CD4-positive, alpha-beta T cell treated with Interleukin-2 at 100 ng/mL for 4 hours (primary cell): ENCODE results near the gene ZNF410.
"Not testable (repeated sequence)": the region's sequence is repeated elsewhere in the genome, so short reads cannot be mapped to it uniquely, and the experiment has no call there.

Source experiments
- DNase-seq: peaks from one replicate; pipeline ENCODE4 v3.0.0-alpha.2; 2020; ENCODE audit warnings: low spot score

ZNF410 gene

GRCh38 chr14:73887318-73887616, 608 bp downstream of the ZNF410 start:
- no peak for DNase-seq

- peak; percentile 16 for DNase-seq
Observed at GRCh38 chr14:73887694-73888459, 1.2 kb downstream of the ZNF410 start.

- no peak for DNase-seq
Observed at GRCh38 chr14:73888460-73888725, 1.7 kb downstream of the ZNF410 start.

GRCh38 chr14:73888971-73889370, 2.3 kb downstream of the ZNF410 start:
- no peak for DNase-seq

- DNase-seq: no peak
Observed at GRCh38 chr14:73889376-73889775, 2.7 kb downstream of the ZNF410 start.

- DNase-seq: not testable (repeated sequence)
Observed at GRCh38 chr14:73894180-73894687, 7.6 kb downstream of the ZNF410 start.

- DNase-seq: no peak
Observed at GRCh38 chr14:73895939-73896338, 9.3 kb downstream of the ZNF410 start.

- no peak for DNase-seq
Observed at GRCh38 chr14:73896521-73896920, 9.9 kb downstream of the ZNF410 start.

GRCh38 chr14:73903028-73903427, 16.4 kb downstream of the ZNF410 start:
- no peak for DNase-seq

GRCh38 chr14:73909681-73910080, 23.0 kb downstream of the ZNF410 start:
- no peak for DNase-seq

GRCh38 chr14:73913256-73913655, 26.6 kb downstream of the ZNF410 start:
- no peak for DNase-seq

- no peak for DNase-seq
Observed at GRCh38 chr14:73916324-73916723, 29.7 kb downstream of the ZNF410 start.

GRCh38 chr14:73919457-73919856, 32.8 kb downstream of the ZNF410 start:
- DNase-seq: not testable (repeated sequence)

GRCh38 chr14:73924337-73924736, 37.7 kb downstream of the ZNF410 start:
- DNase-seq: no peak

GRCh38 chr14:73935666-73936065, 49.0 kb downstream of the ZNF410 start:
- no peak for DNase-seq

- no peak for DNase-seq
Observed at GRCh38 chr14:73936548-73936947, 49.9 kb downstream of the ZNF410 start.

GRCh38 chr14:73937012-73937411, 50.4 kb downstream of the ZNF410 start:
- DNase-seq: no peak

- DNase-seq: no peak
Observed at GRCh38 chr14:73942180-73942579, 55.5 kb downstream of the ZNF410 start.

- DNase-seq: no peak
Observed at GRCh38 chr14:73943083-73943482, 56.4 kb downstream of the ZNF410 start.

GRCh38 chr14:73944432-73945158, 57.9 kb downstream of the ZNF410 start:
- DNase-seq: no peak

- no peak for DNase-seq
Observed at GRCh38 chr14:73945159-73945670, 58.6 kb downstream of the ZNF410 start.

- DNase-seq: peak; percentile 94
Observed at GRCh38 chr14:73949752-73950734, 63.4 kb downstream of the ZNF410 start, which contains the start of the genes COQ6 and FAM161B. Gene COQ6, plus strand, starts transcription at chr14:73950302. Its CDS starts 31 bp downstream, at chr14:73950333. Gene FAM161B, minus strand, starts transcription at chr14:73950094. Its CDS starts 68 bp downstream, at chr14:73950026.
